ENCODE measurements around the gene CNTNAP2.

DNA sequence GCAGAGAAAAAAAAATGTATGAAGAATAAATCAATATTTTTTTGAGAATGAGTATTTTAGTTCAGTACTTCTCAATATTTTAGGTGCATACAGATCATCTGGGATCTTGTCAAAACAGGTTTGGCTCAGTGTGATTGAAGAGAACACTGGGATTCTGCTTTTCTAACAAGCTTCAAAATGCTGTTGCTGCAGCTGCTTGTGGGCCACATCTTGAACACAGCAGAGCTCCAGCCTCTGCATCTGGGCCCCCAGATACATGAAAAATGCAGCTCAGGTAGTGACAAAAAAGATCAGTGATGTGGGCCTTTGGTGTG is 1296.9 kb downstream of the CNTNAP2 start:
- TF ChIP-seq ZFP69B (tag by site-specific recombination; IDR thresholded peaks at IDR 0.05) (no peak), CTCF (tag by site-specific recombination; IDR thresholded peaks at IDR 0.05) (no peak)
